Activated CD4-positive, alpha-beta memory T cell treated with anti-CD3 and anti-CD28 coated beads, Interleukin-2, amount 10 ng/mL, durations not matched to agents 7 days and 5 days (primary cell): ENCODE results near the gene INPP4B. TPM values are rescaled to one million over a fixed set of nuclear protein-coding genes. Genes with fewer than 3 reads are reported as not detected.

Source experiments
- CTCF ChIA-PET: fragments of 350-600 bp; sonication (Branson Sonifier 250); formaldehyde crosslinking; loops from one replicate; lab custom pipeline; 2021; ENCODE audit warnings: antibody characterized with exemption, inconsistent platforms; lab: Charles Lee
- POLR2A ChIA-PET: fragments of 350-600 bp; sonication (Branson Sonifier 250); formaldehyde crosslinking; loops from one replicate; lab custom pipeline; 2021; ENCODE audit warnings: antibody characterized with exemption; lab: Charles Lee
- DNase-seq: peaks from one replicate; pipeline ENCODE4 v3.0.0-alpha.2; 2020
- H3K27ac Mint-ChIP-seq: one replicate; pipeline ENCODE4 v1.8.0; 2021; ENCODE audit warnings: mild to moderate bottlenecking, mixed read lengths
- H3K27me3 Mint-ChIP-seq: one replicate; pipeline ENCODE4 v1.8.0; 2021; ENCODE audit warnings: mixed read lengths
- H3K36me3 Mint-ChIP-seq: one replicate; pipeline ENCODE4 v1.8.0; 2021; ENCODE audit warnings: low read depth, mixed read lengths
- H3K4me1 Mint-ChIP-seq: one replicate; pipeline ENCODE4 v1.8.0; 2021; ENCODE audit warnings: mixed read lengths
- H3K4me3 Mint-ChIP-seq: one replicate; pipeline ENCODE4 v1.8.0; 2021; ENCODE audit warnings: mild to moderate bottlenecking, mixed read lengths
- H3K9me3 Mint-ChIP-seq: one replicate; pipeline ENCODE4 v1.8.0; 2021; ENCODE audit warnings: mixed read lengths
- total RNA-seq, 2 experiments: library from RNA; stranded (reverse); gene quantifications; one replicate each; pipeline ENCODE4 v1.2.3, GENCODE V29; 2021

Gene INPP4B
- total RNA-seq, 2 experiments from 2014 or later = 44.6 to 46.9 TPM

- Mint-ChIP-seq H3K27ac (no peak overlapping the region), H3K4me3 (no peak overlapping the region), H3K9me3 (no peaks in the 10 kb centered on the region), H3K4me1 (no peaks in the 10 kb centered on the region), H3K27me3 (no peaks in the 10 kb centered on the region), H3K36me3 (peaks cover 32% of the 10 kb centered on the region)
- POLR2A ChIA-PET = interaction anchor here (1.3 kb wide), 1 partner anchor 417 kb away, joined by 3 read pairs; no protein-coding TSS in a partner anchor
- no peak for DNase-seq
- CTCF ChIA-PET = no interaction called here
Measured at GRCh38 chr4:142150483-142150882, 695.6 kb downstream of the INPP4B start.

GRCh38 chr4:142144813-142145212 is 701.3 kb downstream of the INPP4B start:
- POLR2A ChIA-PET = no interaction called here
- Mint-ChIP-seq H3K4me3 (no peak overlapping the region), H3K9me3 (no peaks in the 10 kb centered on the region), H3K27ac (no peak overlapping the region), H3K27me3 (no peaks in the 10 kb centered on the region), H3K4me1 (peaks cover 13% of the 10 kb centered on the region), H3K36me3 (peaks cover 42% of the 10 kb centered on the region)
- DNase-seq = no peak
- CTCF ChIA-PET = no interaction called here

- ChIA-PET CTCF (no interaction called here), POLR2A (no interaction called here)
- H3K9me3 Mint-ChIP-seq = no peaks in the 10 kb centered on the region
- no peak overlapping the region for H3K4me3 Mint-ChIP-seq
- no peaks in the 10 kb centered on the region for H3K27me3 Mint-ChIP-seq
- peaks cover 42% of the 10 kb centered on the region for H3K36me3 Mint-ChIP-seq
- peak overlapping the region; percentile 70 for H3K27ac Mint-ChIP-seq
- DNase-seq = no peak
- H3K4me1 Mint-ChIP-seq = peaks cover 13% of the 10 kb centered on the region
Measured at GRCh38 chr4:142142366-142143054, 703.6 kb downstream of the INPP4B start.

GRCh38 chr4:142141224-142141623 is 704.9 kb downstream of the INPP4B start:
- POLR2A ChIA-PET = no interaction called here
- peaks cover 50% of the 10 kb centered on the region for H3K36me3 Mint-ChIP-seq

GRCh38 chr4:142130666-142131065 is 715.4 kb downstream of the INPP4B start:
- H3K27me3 Mint-ChIP-seq = no peaks in the 10 kb centered on the region
- ChIA-PET CTCF (no interaction called here), POLR2A (no interaction called here)
- no peaks in the 10 kb centered on the region for H3K9me3 Mint-ChIP-seq
- no peak overlapping the region for H3K4me3 Mint-ChIP-seq
- no peak for DNase-seq
- H3K36me3 Mint-ChIP-seq = peaks cover 5% of the 10 kb centered on the region
- H3K4me1 Mint-ChIP-seq = peaks cover 7% of the 10 kb centered on the region
- no peak overlapping the region for H3K27ac Mint-ChIP-seq

More at GRCh38 chr4:142141224-142141623, 704.9 kb downstream of the INPP4B start:
- H3K27ac Mint-ChIP-seq = no peak overlapping the region
- CTCF ChIA-PET = no interaction called here
- no peak for DNase-seq
- peaks cover 2% of the 10 kb centered on the region for H3K9me3 Mint-ChIP-seq
- peaks cover 13% of the 10 kb centered on the region for H3K4me1 Mint-ChIP-seq
- no peaks in the 10 kb centered on the region for H3K27me3 Mint-ChIP-seq
- H3K4me3 Mint-ChIP-seq = no peak overlapping the region

- H3K27ac Mint-ChIP-seq = no peak overlapping the region
- no peaks in the 10 kb centered on the region for H3K27me3 Mint-ChIP-seq
- POLR2A ChIA-PET = no interaction called here
- no peaks in the 10 kb centered on the region for H3K9me3 Mint-ChIP-seq
- CTCF ChIA-PET = no interaction called here
- peaks cover 7% of the 10 kb centered on the region for H3K4me1 Mint-ChIP-seq
- no peak overlapping the region for H3K4me3 Mint-ChIP-seq
- peaks cover under 1% of the 10 kb centered on the region for H3K36me3 Mint-ChIP-seq
- no peak for DNase-seq
Measured at GRCh38 chr4:142129931-142130330, 716.2 kb downstream of the INPP4B start.

GRCh38 chr4:142129473-142129872 is 716.6 kb downstream of the INPP4B start:
- POLR2A ChIA-PET = no interaction called here
- no peak for DNase-seq
- Mint-ChIP-seq H3K27ac (no peak overlapping the region), H3K9me3 (no peaks in the 10 kb centered on the region), H3K36me3 (no peaks in the 10 kb centered on the region), H3K4me3 (no peak overlapping the region), H3K27me3 (no peaks in the 10 kb centered on the region), H3K4me1 (peaks cover 7% of the 10 kb centered on the region)
- CTCF ChIA-PET = no interaction called here

- no peaks in the 10 kb centered on the region for H3K27me3 Mint-ChIP-seq
- H3K36me3 Mint-ChIP-seq = peaks cover 3% of the 10 kb centered on the region
- ChIA-PET CTCF (interaction anchor here (1.0 to 1.6 kb wide), 5 partner anchors 223 to 721 kb away, joined by 3 to 5 read pairs (median 4); partner anchors contain the start of gene INPP4B), POLR2A (interaction anchor here (1.2 kb wide), 1 partner anchor 717 kb away, joined by 3 read pairs; no protein-coding TSS in a partner anchor)
- no peak for DNase-seq
- H3K27ac Mint-ChIP-seq = no peak overlapping the region
- no peak overlapping the region for H3K4me3 Mint-ChIP-seq
- no peaks in the 10 kb centered on the region for H3K9me3 Mint-ChIP-seq
- peaks cover 7% of the 10 kb centered on the region for H3K4me1 Mint-ChIP-seq
Measured at GRCh38 chr4:142128529-142128928, 717.6 kb downstream of the INPP4B start.

- Mint-ChIP-seq H3K27me3 (no peaks in the 10 kb centered on the region), H3K27ac (no peak overlapping the region), H3K4me3 (no peak overlapping the region), H3K4me1 (peaks cover 11% of the 10 kb centered on the region), H3K9me3 (no peaks in the 10 kb centered on the region), H3K36me3 (peaks cover 13% of the 10 kb centered on the region)
- ChIA-PET CTCF (interaction anchor here (0.6 to 0.9 kb wide), 4 partner anchors 159 to 723 kb away, joined by 3 to 4 read pairs (median 4); no protein-coding TSS in a partner anchor), POLR2A (no interaction called here)
- peak; percentile 62 for DNase-seq
Measured at GRCh38 chr4:142126890-142127497, 719.1 kb downstream of the INPP4B start.

GRCh38 chr4:142124874-142125273 is 721.2 kb downstream of the INPP4B start:
- peaks cover 31% of the 10 kb centered on the region for H3K36me3 Mint-ChIP-seq

GRCh38 chr4:142121448-142122350 is 724.4 kb downstream of the INPP4B start:
- DNase-seq = no peak
- ChIA-PET CTCF (interaction anchor here (1.0 kb wide), 1 partner anchor 815 kb away, joined by 3 read pairs; no protein-coding TSS in a partner anchor), POLR2A (no interaction called here)
- H3K27ac Mint-ChIP-seq = no peak overlapping the region
- H3K9me3 Mint-ChIP-seq = peaks cover 7% of the 10 kb centered on the region
- no peak overlapping the region for H3K4me3 Mint-ChIP-seq
- H3K36me3 Mint-ChIP-seq = peaks cover 59% of the 10 kb centered on the region
- H3K4me1 Mint-ChIP-seq = peaks cover 20% of the 10 kb centered on the region
- no peaks in the 10 kb centered on the region for H3K27me3 Mint-ChIP-seq

More at GRCh38 chr4:142124874-142125273, 721.2 kb downstream of the INPP4B start:
- peaks cover 22% of the 10 kb centered on the region for H3K4me1 Mint-ChIP-seq
- H3K4me3 Mint-ChIP-seq = no peak overlapping the region
- H3K27me3 Mint-ChIP-seq = no peaks in the 10 kb centered on the region
- no peak for DNase-seq
- H3K27ac Mint-ChIP-seq = no peak overlapping the region
- CTCF ChIA-PET = interaction anchor here (0.6 kb wide), 1 partner anchor 200 kb away, joined by 4 read pairs; no protein-coding TSS in a partner anchor
- no peaks in the 10 kb centered on the region for H3K9me3 Mint-ChIP-seq
- POLR2A ChIA-PET = no interaction called here

- DNase-seq = no peak
- Mint-ChIP-seq H3K36me3 (peaks cover 67% of the 10 kb centered on the region), H3K4me3 (no peak overlapping the region), H3K9me3 (peaks cover 7% of the 10 kb centered on the region), H3K27ac (no peak overlapping the region), H3K4me1 (peaks cover 23% of the 10 kb centered on the region), H3K27me3 (no peaks in the 10 kb centered on the region)
- ChIA-PET CTCF (interaction anchor here (1.0 kb wide), 1 partner anchor 814 kb away, joined by 3 read pairs; no protein-coding TSS in a partner anchor), POLR2A (no interaction called here)
Measured at GRCh38 chr4:142120921-142121320, 725.2 kb downstream of the INPP4B start.
